ENCODE measurements around the gene NUS1.
"Not testable (repeated sequence)": the region's sequence is repeated elsewhere in the genome, so short reads cannot be mapped to it uniquely, and the experiment has no call there.

NUS1 gene

DNA sequence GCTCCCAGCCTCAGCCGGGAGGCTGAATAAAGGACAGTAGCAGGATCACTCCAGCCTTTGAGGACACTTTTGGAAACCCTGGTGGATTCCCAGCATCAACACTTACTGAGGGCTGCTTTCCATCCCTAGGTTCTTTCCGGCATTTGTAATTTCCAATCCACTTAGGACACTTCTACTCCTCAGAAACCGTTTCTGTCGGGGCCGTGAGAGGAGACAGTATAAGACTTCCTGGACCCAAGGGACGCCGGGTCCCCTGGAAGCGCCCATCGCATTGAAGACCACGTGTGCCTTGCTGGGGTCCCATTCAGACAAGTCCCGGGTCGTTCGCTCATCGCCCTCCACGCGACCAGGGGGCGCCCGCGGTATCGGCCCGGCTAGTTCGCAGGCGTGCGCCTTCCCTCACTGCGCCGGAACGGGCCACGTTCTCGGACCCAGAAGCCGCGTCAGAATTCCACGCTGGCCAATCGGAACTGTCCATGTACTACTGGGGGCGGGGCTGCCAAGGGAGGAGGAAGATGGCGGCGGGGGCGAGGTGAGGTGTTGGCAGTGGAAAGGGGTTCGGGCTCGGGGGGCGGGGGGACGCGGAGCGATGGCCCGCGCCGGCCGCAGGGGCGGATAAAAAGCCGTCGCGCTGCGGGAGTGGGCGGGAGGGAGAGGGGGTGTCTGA is at the start of gene NUS1:
TSS of gene NUS1 (plus strand) at position 479 of the 667 bp plus-strand sequence. CDS start 202 bp downstream, outside the sequence.
- DNase-seq, result peak; percentile 96 to 97

DNA sequence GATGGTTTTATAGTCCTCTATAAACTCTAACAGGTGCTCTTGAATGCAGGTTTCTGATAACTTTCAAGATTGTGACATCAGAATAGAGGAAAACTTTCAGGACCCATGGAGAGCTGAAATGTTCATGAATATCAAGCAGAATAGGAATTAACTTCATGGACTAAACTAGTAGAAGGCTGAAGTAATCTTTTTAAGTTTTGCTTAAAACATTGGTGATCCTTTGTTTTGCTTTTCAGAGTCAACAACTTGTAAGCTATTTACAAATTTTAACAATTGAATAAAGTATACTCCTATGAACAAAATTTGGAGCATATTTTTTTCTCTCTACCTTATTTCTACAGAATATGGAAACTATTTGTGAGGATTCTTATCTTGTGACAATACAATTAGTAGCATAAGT is 47.7 kb upstream of the NUS1 start:
- DNase-seq, result no peak

DNA sequence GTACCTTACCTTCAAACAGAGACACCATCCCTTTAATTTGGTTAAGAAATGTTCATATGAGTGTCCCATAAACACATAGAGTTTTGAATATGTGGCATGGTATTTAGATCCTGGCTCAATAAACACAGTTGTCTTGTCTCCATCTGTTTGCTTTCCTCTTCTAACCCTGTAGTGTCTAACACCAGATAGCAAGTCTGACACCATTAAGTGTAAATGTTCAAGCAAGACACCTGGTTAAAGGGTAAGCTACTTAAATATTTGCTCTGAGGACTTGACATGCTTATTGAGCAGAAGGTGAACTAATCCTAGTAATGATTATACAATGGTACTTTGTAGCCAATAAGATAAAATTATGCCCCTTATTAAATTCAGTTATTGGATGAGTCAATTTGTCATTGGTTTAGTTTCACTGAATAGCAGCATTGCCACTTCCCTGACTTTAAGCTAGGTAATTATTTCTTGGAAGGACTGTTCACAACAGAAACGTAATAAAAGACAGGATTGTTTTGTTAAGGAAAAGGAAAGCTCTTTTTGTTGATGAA is 46.1 kb upstream of the NUS1 start:
- no peak for DNase-seq

DNA sequence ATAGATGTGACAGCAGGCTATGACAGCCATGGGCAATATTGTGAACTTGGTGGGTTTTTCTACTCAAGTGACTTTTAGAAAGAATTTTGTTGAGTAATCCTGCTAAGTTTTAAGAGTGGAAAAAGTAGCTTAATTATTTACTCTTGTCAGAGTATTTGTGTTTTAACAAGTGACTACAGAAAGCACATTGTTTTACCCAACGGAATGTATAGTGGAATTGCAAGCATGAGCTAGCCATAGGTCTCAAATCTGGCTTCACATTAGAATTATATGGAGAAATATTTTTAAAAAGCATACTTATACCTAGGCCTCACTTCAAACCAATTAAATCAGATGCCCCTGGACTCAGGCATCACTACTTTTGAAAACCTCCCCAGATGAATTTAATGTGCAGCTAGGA is 37.5 kb upstream of the NUS1 start:
- DNase-seq, result no peak

DNA sequence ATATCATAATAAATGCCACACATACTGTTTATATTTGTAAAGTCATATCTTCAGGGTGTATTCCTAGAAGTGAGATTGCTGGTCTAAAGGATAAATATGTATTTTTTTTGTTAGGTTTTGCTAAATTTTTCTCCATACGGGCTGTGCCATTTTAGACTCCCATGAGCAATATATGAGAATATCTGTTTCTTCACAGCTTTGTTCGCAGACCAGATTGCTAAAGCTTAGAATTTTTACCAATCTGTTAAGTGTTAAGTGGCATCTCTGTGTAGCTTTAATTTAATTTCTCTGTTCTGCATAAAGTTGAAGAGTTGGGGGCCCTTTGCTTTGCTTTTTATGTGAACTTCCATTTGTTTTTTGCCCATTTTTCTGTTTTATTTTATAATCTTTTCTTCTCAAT is 32.3 kb upstream of the NUS1 start:
- DNase-seq, result no peak

DNA sequence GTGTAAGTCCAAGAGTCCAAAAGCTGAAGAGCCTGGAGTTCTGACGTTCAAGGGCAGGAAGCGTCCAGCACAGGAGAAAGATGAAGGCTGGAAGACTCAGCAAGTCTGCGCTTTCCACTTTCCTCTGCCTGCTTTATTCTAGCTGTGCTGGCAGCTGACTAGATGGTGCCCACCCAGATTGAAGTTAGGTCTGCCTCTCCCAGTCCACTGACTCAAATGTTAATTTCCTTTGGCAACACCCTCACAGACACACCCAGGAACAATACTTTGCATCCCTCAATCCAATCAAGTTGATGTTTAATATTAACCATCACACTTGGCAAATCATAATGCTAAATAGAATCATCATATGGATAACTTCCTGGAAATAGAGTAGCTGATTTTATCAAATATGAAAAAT is 23.3 kb upstream of the NUS1 start:
- not testable (repeated sequence) for DNase-seq

DNA sequence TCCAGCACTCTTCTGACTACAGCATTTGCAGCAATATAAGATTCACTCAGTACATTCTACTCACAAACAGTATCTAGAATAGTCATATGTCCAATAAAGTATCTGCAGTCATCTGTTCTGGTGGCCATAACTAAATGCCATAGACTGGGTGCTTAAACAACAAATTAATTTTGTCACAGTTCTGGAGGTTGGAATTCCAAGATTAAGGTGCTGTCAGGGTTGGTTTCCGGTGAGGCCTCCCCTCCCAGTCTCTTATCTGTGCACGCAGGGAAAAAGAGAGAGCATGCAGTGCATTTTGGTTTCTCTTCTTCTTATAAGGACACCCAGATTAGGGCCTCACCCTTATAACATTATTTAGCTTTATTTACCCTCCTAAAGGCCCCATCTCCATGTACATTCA is 21.3 kb upstream of the NUS1 start:
- no peak for DNase-seq

DNA sequence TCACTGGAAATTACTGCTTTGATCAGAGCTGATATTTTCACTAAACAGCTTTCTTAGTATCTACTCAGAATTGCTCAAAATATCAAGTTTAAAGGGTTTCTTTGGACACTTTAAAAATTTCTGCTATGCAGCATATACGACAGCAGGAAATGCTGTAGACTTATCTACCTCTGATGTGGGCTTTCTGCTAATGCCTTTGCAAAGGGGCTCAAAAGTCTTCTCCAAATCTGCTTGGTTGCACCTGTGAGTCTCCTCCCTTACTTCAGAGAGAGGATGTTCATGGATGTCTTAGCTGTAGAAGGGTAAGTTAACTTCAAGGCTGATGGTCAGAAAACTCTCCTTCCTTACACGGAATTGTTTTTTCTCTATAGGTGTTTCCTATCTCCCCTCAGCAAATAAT is 19.9 kb upstream of the NUS1 start:
- no peak for DNase-seq

DNA sequence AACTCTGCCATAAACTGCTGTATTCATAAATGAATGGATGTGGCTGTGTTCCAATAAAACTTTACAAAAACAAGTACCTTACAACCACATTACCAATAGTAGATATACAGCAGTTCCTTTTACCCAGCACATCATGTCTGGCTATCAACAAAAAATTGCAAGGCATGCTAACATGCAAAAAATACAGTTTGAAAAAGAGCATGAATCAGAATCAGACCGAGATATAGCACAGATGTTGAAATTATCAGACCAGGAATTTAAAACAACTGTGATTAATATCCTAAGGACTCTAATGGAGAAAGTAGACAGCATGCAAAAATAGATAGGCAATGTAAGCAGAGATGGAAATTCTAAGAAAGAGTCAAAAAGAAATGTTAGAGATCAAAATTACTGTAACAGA is 8.4 kb upstream of the NUS1 start:
- no peak for DNase-seq

DNA sequence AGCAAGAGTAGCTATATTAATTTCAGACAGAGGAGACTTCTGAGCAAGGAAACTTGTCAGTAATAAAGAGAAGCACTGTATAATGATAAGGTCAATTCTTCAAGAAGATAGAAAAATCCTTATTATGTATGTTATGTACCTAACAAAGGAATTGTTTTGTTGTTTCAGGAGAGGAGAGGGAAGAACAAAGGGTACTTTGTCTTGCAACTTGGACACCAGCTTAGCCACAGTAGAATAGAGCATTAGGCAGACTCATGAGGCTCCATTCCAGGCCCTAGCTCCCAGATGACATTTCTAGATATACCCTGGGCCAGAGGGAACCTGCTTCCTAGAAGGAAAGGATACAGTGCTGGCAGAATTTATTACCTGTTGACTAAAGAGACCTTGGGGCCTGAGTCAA is 6.5 kb upstream of the NUS1 start:
- DNase-seq, result no peak

DNA sequence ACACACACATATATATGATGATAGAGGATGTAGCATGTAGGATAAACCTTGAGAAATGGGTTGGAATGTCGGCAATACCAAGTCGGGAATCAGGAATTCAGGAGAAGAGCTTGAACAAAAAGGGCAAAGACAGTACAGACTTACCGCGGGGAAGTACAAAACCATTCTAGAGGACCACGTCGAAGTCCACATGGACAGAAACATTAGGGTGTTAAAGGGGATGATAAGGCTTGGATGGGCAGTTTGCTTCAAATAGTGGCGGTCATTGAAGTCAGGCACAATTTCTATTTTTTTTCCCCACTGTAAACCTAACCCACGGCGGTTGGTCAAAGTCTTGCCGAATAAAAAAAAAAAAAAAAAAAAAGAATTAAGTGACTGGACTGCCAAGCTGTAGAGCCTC is 766 bp upstream of the NUS1 start:
- DNase-seq, result no peak

DNA sequence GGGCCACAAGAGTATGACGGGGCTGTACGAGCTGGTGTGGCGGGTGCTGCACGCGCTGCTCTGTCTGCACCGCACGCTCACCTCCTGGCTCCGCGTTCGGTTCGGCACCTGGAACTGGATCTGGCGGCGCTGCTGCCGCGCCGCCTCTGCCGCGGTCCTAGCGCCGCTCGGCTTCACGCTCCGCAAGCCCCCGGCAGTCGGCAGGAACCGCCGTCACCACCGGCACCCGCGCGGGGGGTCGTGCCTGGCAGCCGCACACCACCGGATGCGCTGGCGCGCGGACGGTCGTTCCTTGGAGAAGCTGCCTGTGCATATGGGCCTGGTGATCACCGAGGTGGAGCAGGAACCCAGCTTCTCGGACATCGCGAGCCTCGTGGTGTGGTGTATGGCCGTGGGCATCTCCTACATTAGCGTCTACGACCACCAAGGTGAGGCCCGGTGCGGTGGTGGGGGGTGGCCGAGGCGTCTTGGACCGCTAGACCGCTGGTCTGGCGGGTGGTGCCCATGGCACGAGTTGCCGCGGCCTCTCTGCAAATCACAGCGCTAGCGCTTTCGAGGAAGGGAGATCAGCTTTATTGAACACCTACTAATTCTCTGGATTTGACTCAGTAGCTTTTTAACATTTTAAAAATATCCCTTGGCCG is 511 bp downstream of the NUS1 start:
- DNase-seq, result not testable (repeated sequence)

DNA sequence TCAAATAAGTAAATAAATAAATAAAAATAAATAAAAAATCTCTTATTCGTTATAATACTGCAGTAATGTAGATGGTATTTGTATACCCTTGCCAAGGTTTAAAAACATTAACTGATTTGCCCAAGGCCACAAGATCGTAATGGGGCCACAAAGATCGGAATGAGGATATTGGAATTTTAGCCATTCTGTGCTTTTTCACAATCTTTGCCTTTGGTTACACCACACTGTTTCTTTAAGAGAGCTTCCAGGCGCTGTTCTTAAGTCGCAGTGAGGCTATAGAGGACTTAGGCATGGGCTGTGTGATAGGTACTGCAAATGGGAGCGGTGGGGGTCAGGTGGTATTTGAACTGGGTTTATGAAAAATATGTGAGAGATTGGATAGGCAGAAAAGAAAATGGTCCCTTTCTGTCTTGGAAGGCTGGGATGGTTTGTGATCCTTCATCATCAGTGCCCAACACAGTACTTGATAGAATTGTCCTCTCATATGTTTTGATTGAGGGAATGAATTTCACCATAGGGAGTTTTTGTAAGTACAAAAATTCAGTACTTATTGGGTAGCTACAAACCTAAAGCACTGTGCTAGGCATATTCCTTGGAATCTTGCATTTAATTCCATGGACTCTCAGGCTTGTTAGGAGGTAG is 1.4 kb downstream of the NUS1 start:
- no peak for DNase-seq

DNA sequence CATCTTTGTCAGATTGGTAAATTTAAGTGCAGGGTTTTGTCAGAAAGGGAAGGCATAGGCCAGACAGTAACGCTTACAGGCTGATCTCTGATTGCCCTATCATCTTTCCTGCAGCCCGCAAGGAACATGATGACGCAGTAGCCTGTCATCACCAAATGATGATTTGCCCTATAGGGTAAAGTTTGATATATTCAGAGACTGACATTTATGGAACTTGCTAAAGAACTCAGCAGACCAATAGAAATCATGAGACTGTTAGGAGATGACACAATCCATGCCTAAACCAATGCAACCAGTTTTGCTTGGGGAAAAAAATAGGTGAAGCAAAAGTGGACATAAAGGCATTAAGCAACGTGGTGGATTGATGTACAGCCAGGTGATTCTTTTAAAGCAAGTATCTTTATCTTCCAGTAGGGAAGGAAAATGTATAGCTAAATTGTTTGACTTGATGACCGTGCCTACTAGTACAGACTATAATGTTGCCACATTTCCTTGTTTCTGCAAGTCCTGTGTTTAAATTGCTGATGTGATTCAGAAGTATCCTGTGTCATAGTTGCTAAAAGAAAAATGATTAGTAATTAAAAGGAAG is 2.4 kb downstream of the NUS1 start:
- DNase-seq, result peak; percentile 88 to 89

DNA sequence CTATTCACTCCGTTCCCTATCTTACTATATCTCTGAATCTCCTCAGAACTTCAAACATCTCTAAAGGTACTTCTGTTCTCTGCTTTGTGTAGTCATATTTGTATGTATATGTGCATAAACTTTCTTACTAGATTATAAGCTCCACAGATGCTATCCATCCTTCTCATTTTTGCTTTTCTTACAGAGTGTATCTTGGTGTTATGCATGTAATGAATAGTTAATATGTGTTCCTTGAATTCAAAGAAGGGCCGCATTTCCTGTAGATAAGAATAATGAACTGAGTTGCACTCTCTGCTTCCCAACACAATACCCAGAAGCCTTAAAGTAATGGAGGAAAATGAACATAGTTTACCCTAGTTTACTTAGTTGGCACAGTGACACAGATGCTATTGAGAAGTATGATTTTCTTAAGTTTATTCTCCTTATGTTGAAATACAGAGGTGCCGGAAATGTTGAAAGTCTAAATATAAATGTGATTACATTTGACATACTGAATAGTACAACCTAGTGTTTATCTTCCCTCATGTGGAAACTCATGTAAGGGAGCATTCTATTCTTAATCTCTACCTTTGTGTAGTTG is 6.0 kb downstream of the NUS1 start:
- no peak for DNase-seq

DNA sequence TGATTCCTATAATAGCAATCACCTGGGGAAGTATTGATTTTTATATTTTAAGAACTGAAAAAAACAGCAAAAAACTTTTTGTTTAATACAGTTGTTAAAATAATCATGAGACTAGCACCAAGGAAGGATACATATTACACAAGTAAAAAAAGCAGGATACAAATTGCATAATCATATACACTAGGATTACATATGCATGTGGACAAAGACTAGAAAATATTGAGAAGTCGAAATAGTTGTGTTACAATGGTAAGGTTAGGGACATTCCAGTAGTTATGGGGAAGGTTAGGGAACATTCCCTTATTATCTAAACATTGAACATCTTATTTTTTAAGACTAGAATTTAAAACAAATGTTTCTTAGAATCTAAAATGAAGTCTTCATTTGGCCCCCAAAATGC is 9.5 kb downstream of the NUS1 start:
- no peak for DNase-seq

DNA sequence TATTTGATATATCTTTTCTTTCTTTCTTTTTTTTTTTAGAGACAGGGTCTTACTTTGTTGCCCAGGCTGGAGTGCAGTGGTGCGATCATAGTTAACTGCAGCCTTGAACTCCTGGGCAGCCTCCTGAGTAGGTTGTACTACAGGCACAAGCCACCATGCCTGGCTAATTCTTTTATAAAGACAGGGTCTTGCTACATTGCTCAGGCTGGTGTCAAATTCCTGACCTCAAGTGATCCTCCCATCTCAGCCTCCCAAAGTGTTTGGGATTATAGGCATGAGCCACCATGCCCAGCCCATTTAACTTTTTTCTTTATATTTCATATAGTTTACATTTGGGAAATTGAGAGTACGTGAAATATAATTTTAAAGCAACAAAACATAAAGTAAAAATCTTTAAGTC is 10.1 kb downstream of the NUS1 start:
- DNase-seq, result no peak

DNA sequence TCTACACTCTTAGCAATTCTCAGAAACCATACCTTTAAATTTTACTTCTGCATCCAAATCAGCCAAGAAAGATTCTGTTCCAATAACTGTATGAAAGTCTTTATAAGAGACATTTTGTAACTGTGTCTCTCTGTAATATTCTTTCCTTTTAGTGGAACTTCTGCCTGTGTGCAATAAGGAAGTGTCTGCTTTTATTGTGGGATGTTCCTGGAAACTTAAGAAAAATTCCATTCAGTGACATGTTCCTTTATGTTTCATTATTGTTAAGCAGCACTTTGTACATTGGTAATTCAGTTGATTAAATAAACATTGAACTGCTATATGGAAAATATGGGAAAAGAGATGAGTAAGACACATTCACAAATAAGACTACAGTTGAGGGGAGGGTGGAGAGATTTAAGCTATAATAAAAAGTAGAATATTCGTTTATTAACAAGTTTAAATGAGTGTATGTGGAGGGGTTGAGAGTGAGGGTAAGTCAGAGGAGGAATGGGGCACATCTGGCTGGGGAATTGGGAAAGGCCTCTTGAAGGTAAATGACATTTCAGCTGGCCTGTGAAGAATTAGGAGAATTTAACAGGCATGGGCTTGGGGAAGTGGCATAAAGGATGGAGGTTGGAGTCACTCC is 11.9 kb downstream of the NUS1 start:
- DNase-seq, result no peak

DNA sequence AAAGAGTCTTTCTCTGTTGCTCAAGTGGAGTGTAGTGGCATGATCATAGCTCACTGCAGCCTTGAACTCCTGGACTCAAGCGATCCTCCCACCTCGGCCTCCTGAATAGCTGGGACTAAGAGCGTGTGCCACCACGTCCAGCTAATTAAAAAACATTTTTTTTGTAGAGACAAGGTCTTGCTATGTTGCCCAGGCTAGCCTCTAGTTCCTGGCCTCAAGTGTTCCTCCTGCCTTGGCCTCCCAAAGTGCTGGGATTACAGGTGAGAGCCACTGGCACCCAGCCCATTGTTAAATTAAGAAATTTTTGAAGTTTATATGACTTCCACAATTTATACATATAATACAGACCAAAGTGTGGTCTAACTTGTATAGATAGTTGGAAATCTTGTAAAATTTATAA is 14.3 kb downstream of the NUS1 start:
- not testable (repeated sequence) for DNase-seq

DNA sequence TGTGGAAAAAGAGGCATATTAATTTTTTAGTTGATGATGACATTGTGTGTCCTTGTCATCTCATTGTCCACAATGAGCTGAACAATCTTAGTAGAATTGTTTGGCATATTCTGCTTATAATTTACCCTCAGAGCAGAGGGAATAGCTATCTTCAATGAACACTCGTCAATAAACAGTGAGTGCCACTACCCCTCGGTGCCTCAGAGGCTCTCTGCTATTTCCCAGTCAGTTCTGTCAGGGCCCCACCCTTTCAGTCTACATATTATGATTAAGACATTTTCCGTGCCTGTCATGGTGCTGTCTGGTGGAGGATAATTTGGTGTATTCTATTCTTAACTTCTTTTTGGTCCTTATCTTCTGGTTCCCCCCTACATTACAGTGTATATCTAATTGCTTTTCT is 31.2 kb downstream of the NUS1 start:
- DNase-seq, result no peak

DNA sequence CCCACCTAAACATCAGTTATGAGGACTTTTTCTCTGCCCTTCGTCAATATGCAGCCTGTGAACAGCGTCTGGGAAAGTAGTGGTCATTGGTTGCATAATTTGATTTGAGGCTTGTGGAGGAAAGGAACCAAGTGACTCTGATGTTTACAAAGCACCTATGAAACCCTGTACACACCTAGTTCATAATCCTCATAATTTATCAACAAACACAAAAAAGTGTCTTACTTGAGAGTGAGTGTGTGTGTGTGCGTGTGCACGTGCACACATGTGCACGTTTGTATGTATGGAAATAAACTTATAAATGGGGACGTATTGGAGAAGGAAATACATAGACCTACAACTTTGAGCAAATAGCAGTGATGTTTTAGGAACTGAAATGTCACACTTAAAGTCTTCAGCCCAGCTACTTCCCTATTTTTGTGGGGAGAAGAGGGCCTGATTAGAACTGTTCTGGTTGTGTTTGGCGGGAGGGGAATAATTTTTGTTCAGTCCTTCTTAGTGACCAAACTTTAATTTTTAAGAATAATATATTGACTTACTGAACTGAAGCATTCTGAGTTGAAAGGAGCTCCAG is 31.8 kb downstream of the NUS1 start:
- not testable (repeated sequence) for DNase-seq

DNA sequence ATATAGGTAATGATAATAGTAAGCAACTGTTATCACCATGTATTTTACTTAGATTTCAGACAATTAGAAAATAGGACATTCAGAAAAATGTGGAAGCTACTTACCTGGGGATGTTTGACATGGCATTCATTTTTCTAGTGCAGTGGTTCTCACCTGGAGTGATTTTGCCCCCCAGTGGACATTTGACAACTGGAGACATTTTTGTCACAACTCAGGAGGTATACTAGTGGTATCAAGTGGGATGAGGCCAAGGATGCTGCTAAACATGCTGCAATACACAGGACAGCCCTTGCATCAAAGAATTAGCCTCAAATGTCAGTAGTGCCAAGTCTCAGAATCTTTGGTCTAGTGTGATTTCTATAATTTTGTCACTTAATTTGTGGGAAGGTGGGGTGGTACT is 36.1 kb downstream of the NUS1 start:
- DNase-seq, result no peak

DNA sequence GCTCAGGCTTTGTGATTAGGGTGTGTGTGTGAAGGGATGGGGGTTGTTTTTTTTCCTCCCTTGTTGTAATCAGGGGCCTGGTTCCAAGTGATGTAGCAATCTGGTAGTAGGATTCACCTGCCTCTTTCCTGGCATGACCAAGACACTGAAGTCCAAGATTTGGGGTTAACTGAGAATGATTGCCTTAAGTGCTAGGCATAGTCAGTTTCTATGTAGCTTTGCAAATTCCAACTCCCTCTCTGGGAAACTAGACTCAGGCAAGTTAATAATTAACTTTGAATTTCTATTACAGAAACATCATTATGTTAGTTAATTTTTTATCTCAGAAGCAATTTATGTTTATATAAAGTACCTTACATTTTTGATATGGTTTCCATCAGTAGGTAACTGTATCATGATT is 43.6 kb downstream of the NUS1 start:
- no peak for DNase-seq
